PC-9 (cell line): ENCODE measurements around the gene HTRA3. TPM values are rescaled to one million over a fixed set of nuclear protein-coding genes. Genes with fewer than 3 reads are reported as not detected.

Source experiments
- BruUV-seq: library from RNA; stranded (reverse); fragments of 400-500 nt; replicated peaks from 2 replicates; lab custom pipeline; 2021; lab: Mats Ljungman, UMichigan
- CTCF ChIA-PET: fragments of 300-600 bp; sonication (Branson Sonifier 250); formaldehyde crosslinking; loops from one replicate; lab custom pipeline; 2022; ENCODE audit warnings: antibody characterized with exemption; lab: Charles Lee
- POLR2A ChIA-PET: fragments of 300-600 bp; sonication (Branson Sonifier 250); formaldehyde crosslinking; loops from one replicate; lab custom pipeline; 2022; ENCODE audit warnings: antibody characterized with exemption; ENCODE audit not compliant: unreplicated experiment; lab: Charles Lee
- DNase-seq, 2 experiments: peaks; one replicate each; pipeline versions ENCODE4 v3.0.0 to v3.0.0-alpha.2; 2015 to 2022; ENCODE audit warnings: mixed read lengths in 1 of 2
- H2AFZ ChIP-seq: fragments of 200-600 bp; sonication (generic); 2 replicates; pipeline ENCODE4 v1.8.1; 2017; ENCODE audit warnings: antibody characterized with exemption
- H3F3A ChIP-seq: fragments of 200-600 bp; sonication (generic); 2 replicates; pipeline ENCODE4 v1.8.1; 2017; ENCODE audit warnings: antibody characterized with exemption, mild to moderate bottlenecking, low read depth; ENCODE audit not compliant: insufficient read depth
- H3K27ac ChIP-seq: fragments of 200-600 bp; sonication (generic); 2 replicates; pipeline ENCODE4 v1.6.1; 2016; ENCODE audit warnings: mixed run types
- H3K27me3 ChIP-seq: fragments of 200-600 bp; sonication (generic); 2 replicates; pipeline ENCODE4 v1.6.1; 2016; ENCODE audit warnings: low read depth, mixed run types; ENCODE audit not compliant: insufficient read depth
- H3K36me3 ChIP-seq: fragments of 200-600 bp; sonication (generic); 2 replicates; pipeline ENCODE4 v1.6.1; 2016; ENCODE audit warnings: low read depth, mixed run types
- H3K4me1 ChIP-seq: fragments of 200-600 bp; sonication (generic); replicated peaks from 2 replicates; pipeline ENCODE4 v1.6.1; 2016; ENCODE audit warnings: mixed run types; ENCODE audit not compliant: insufficient read depth
- H3K4me2 ChIP-seq: fragments of 200-600 bp; sonication (generic); 2 replicates; pipeline ENCODE4 v1.6.1; 2017; ENCODE audit warnings: mixed run types
- H3K4me3 ChIP-seq: fragments of 200-600 bp; sonication (generic); 2 replicates; pipeline ENCODE4 v1.6.1; 2016; ENCODE audit warnings: mixed run types
- H3K79me2 ChIP-seq: fragments of 200-600 bp; sonication (generic); 2 replicates; pipeline ENCODE4 v1.6.1; 2017; ENCODE audit warnings: low read depth, mixed run types
- H3K9me2 ChIP-seq: fragments of 200-600 bp; sonication (generic); 2 replicates; pipeline ENCODE4 v1.8.1; 2017; ENCODE audit warnings: mild to moderate bottlenecking; ENCODE audit not compliant: insufficient read depth
- H3K9me3 ChIP-seq: fragments of 200-600 bp; sonication (generic); 2 replicates; pipeline ENCODE4 v1.8.1; 2016; ENCODE audit warnings: low read depth; ENCODE audit not compliant: insufficient read depth
- H4K20me1 ChIP-seq: fragments of 200-600 bp; sonication (generic); 2 replicates; pipeline ENCODE4 v1.8.1; 2017; ENCODE audit not compliant: insufficient read depth
- EZH2 ChIP-seq: fragments of 200-600 bp; sonication (generic); IDR thresholded peaks from 2 replicates; pipeline ENCODE4 v1.8.0; 2017; ENCODE audit warnings: antibody characterized with exemption, low read depth
- intact Hi-C: fragments of 100-400 bp; cut with micrococcal nuclease; formaldehyde crosslinking; loops from one replicate; pipeline ENCODE4 v1.10.0; 2022; ENCODE audit not compliant: unreplicated experiment
- total RNA-seq: library from RNA; stranded (reverse); gene quantifications from 2 replicates; pipeline ENCODE4 v1.2.3, GENCODE V29; 2021
- TF ChIP-seq, protein P1 (sequence below): fragments of 200-600 bp; sonication (generic); conservative IDR thresholded peaks from 2 replicates; pipeline ENCODE4 v1.6.1; 2017; ENCODE audit warnings: mixed run types, antibody characterized with exemption, mild to moderate bottlenecking, moderate library complexity

HTRA3 gene
- total RNA-seq, 1 experiment from 2014 or later = 14.1 TPM

DNA sequence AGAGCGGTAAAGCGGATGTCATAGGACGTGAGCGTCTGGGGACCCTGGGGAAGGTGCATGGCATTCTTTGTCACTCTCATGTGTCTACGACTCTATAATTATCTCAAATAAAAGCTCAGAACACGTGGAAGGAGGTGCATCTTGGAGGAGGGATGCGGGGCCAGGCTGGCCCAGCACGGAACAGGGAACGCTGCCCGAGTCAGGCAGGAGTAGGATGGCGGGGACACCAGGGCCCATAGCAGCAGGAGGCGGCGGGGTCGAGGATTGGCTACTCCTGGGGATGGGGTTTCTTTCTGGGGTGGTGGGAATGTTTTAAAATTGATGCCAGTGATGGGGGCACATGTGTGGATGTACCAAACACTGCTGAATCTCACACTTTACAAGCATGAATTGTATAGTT, 5.4 kb upstream of the HTRA3 start:
- no TSS peak for BruUV-seq
- H3K27ac ChIP-seq = no peak overlapping the region
- H3K4me1 ChIP-seq = no peaks in the 10 kb centered on the region
- H2AFZ ChIP-seq = no peak overlapping the region
- no peak for DNase-seq
- no peak for TF ChIP-seq EZH2
- TF ChIP-seq, protein P1, sequence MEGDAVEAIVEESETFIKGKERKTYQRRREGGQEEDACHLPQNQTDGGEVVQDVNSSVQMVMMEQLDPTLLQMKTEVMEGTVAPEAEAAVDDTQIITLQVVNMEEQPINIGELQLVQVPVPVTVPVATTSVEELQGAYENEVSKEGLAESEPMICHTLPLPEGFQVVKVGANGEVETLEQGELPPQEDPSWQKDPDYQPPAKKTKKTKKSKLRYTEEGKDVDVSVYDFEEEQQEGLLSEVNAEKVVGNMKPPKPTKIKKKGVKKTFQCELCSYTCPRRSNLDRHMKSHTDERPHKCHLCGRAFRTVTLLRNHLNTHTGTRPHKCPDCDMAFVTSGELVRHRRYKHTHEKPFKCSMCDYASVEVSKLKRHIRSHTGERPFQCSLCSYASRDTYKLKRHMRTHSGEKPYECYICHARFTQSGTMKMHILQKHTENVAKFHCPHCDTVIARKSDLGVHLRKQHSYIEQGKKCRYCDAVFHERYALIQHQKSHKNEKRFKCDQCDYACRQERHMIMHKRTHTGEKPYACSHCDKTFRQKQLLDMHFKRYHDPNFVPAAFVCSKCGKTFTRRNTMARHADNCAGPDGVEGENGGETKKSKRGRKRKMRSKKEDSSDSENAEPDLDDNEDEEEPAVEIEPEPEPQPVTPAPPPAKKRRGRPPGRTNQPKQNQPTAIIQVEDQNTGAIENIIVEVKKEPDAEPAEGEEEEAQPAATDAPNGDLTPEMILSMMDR = no peak
- peaks cover 7% of the 10 kb centered on the region for H3K27me3 ChIP-seq
- H3K36me3 ChIP-seq = no peaks in the 10 kb centered on the region
- ChIA-PET CTCF (no interaction called here), POLR2A (no interaction called here)
- no peaks in the 10 kb centered on the region for H3F3A ChIP-seq
- H3K9me3 ChIP-seq = no peaks in the 10 kb centered on the region
- intact Hi-C loops = no loop called here
- no peaks in the 10 kb centered on the region for H3K79me2 ChIP-seq
- H4K20me1 ChIP-seq = no peaks in the 10 kb centered on the region
- H3K9me2 ChIP-seq = no peaks in the 10 kb centered on the region
- no peak overlapping the region for H3K4me2 ChIP-seq
- no peak overlapping the region for H3K4me3 ChIP-seq

DNA sequence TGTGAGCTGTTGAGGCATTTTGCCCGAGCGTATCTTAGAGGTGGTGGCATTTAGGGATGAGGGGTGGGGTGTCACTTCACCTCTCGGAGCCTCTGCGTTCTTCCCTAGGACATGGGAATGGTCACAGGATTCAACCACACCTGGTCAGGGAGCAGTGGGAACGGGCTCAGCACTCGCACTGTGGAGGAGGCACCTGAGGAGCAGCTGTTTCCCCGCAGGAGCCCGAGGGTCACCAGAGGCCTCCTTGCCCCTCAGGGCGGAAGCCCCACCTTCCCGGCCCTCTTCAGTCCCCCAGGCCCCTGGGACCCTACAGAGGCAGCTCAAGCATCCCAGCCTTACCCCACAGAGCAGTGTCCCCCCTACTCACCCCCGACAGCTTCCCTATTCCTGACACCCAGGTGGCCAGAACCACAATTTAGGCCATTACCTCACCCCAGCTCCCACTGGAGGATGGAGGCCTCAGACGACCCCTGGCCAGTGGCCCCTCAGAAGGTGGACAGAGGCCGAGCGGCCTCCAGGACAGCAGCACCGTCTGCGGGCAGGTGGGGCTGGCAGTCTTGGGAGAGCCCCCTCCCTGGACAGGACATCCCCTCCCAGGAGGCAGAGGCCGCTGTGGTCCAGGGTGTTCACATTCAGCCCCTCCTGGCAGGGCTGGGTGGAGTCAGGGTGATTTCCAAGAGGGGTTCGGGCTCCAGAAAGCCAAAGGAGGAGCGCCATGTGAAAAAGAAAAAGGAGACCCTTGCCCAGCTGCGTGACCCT, 4.2 kb upstream of the HTRA3 start:
- Histone ChIP-seq H3K9me3 (no peaks in the 10 kb centered on the region), H3K4me3 (no peak overlapping the region), H3K9me2 (no peaks in the 10 kb centered on the region), H3K27ac (no peak overlapping the region), H3K27me3 (peaks cover 15% of the 10 kb centered on the region), H3K4me1 (no peaks in the 10 kb centered on the region), H3K36me3 (no peaks in the 10 kb centered on the region), H4K20me1 (no peaks in the 10 kb centered on the region), H3K4me2 (no peak overlapping the region), H2AFZ (no peak overlapping the region), H3K79me2 (no peaks in the 10 kb centered on the region), H3F3A (no peaks in the 10 kb centered on the region)
- POLR2A ChIA-PET = no interaction called here
- TF ChIP-seq, protein P1 = no peak
- TF ChIP-seq EZH2 = no peak
- no TSS peak for BruUV-seq
- DNase-seq = no peak
- intact Hi-C loops = loop anchor here (5.0 kb wide), 2 partner anchors 52 to 92 kb away; no protein-coding TSS in a partner anchor
- CTCF ChIA-PET = no interaction called here

DNA sequence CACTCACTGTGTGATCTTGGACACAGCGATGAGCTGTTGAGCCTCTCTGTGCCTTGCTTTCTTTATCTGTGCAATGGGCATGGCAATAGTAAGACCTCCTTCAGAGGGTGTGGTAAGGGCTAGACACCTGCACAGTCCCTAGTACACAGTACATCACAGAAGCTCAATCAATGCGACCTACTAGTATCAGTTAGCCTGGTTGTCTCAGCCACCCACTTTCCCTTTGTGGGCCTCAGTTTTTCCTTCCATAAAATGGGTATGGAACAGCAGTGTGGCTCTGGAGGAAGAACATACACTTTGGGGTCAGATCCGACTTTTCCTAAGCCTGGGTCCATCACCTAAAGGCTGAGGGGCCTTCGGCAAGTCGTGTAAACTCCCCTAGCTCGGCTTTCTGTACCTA, 3.5 kb upstream of the HTRA3 start:
- no peak for TF ChIP-seq EZH2
- TF ChIP-seq, protein P1 = no peak
- Histone ChIP-seq H3K27ac (no peak overlapping the region), H3K4me3 (no peak overlapping the region), H3F3A (no peaks in the 10 kb centered on the region), H4K20me1 (no peaks in the 10 kb centered on the region), H3K36me3 (no peaks in the 10 kb centered on the region), H2AFZ (no peak overlapping the region), H3K9me3 (no peaks in the 10 kb centered on the region), H3K4me1 (no peaks in the 10 kb centered on the region), H3K79me2 (no peaks in the 10 kb centered on the region), H3K4me2 (no peak overlapping the region), H3K27me3 (peaks cover 22% of the 10 kb centered on the region), H3K9me2 (no peaks in the 10 kb centered on the region)
- intact Hi-C loops = loop anchor here (5.0 kb wide), 2 partner anchors 51 to 91 kb away; no protein-coding TSS in a partner anchor
- no peak for DNase-seq
- ChIA-PET POLR2A (no interaction called here), CTCF (interaction anchor here (2.0 kb wide), 1 partner anchor 136 kb away, joined by 8 read pairs; no protein-coding TSS in a partner anchor)
- no TSS peak for BruUV-seq
